ENCODE results near the gene RAPGEF5. TPM values are rescaled to one million over a fixed set of nuclear protein-coding genes. Genes with fewer than 3 reads are reported as not detected.

RAPGEF5 gene
- total and polyA plus RNA-seq, 9 donors, result 6.4 to 22.5 (median 10.4) TPM

- no peak for TF ChIP-seq EP300 (IDR thresholded peaks at IDR 0.05)
- no peak for TF ChIP-seq POLR2A (IDR thresholded peaks at IDR 0.05)
- TF ChIP-seq, protein P1, sequence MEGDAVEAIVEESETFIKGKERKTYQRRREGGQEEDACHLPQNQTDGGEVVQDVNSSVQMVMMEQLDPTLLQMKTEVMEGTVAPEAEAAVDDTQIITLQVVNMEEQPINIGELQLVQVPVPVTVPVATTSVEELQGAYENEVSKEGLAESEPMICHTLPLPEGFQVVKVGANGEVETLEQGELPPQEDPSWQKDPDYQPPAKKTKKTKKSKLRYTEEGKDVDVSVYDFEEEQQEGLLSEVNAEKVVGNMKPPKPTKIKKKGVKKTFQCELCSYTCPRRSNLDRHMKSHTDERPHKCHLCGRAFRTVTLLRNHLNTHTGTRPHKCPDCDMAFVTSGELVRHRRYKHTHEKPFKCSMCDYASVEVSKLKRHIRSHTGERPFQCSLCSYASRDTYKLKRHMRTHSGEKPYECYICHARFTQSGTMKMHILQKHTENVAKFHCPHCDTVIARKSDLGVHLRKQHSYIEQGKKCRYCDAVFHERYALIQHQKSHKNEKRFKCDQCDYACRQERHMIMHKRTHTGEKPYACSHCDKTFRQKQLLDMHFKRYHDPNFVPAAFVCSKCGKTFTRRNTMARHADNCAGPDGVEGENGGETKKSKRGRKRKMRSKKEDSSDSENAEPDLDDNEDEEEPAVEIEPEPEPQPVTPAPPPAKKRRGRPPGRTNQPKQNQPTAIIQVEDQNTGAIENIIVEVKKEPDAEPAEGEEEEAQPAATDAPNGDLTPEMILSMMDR (IDR thresholded peaks at IDR 0.05), result no peak
- Histone ChIP-seq H3K36me3 (no peaks in the 10 kb centered on the region), H3K27me3 (no peaks in the 10 kb centered on the region), H3K27ac (no peak overlapping the region), H3K9me3 (peaks cover 0 to 3% of the 10 kb centered on the region in 2 donors), H3K4me1 (ENCODE audit: insufficient read depth) (peaks cover 5% of the 10 kb centered on the region), H3K4me3 (no peak overlapping the region)
- DNase-seq, result no peak
- intact Hi-C loops (cut with DNase I), result no loop called here
- WGBS, 3 donors, result 93 to 97% (median 94%) methylated on average over 4 of the region's 4 CpGs
These were observed 4.1 kb downstream of the RAPGEF5 start for GRCh38 chr7:22352887-22353286.

DNA sequence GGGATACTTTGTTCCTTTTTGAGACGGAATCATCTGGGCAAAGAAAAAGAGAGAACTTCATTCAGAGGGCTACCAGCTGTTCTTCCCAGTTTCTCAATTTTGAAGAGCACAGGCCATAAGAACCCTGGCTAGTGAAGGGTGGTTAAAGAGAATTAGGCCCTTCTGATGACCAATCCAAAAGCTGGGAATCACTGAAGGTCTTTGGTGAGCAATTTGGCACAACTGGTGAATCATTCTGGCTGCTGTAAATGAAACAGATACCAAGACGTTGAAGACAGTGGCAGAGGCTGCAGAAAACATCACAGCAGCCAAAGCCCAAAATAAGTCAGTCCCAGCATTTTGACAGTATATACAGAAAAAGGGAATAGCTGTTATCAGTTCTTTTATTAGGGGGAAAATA is 5.1 kb downstream of the RAPGEF5 start:
- intact Hi-C loops (cut with DNase I), result no loop called here
- Histone ChIP-seq H3K27ac (no peak overlapping the region), H3K27me3 (no peaks in the 10 kb centered on the region), H3K9me3 (peaks cover 0 to 3% of the 10 kb centered on the region in 2 donors), H3K4me1 (ENCODE audit: insufficient read depth) (no peaks in the 10 kb centered on the region), H3K4me3 (no peak overlapping the region), H3K36me3 (no peaks in the 10 kb centered on the region)
- no peak for DNase-seq
- TF ChIP-seq, protein P1 (IDR thresholded peaks at IDR 0.05), result no peak
- TF ChIP-seq POLR2A (IDR thresholded peaks at IDR 0.05) (no peak), EP300 (IDR thresholded peaks at IDR 0.05) (no peak)
- 25 to 39% (median 37%) methylated on average over 2 of the region's 2 CpGs for WGBS, 3 donors

GRCh38 chr7:22351329-22351692 is 5.6 kb downstream of the RAPGEF5 start:
- 40 to 74% (median 58%) methylated on average over 2 of the region's 2 CpGs for WGBS, 3 donors
- Histone ChIP-seq H3K27ac (no peak overlapping the region), H3K9me3 (peaks cover 0 to 3% of the 10 kb centered on the region in 2 donors), H3K27me3 (no peaks in the 10 kb centered on the region), H3K4me1 (ENCODE audit: insufficient read depth) (no peaks in the 10 kb centered on the region), H3K4me3 (no peak overlapping the region), H3K36me3 (no peaks in the 10 kb centered on the region)
- intact Hi-C loops (cut with DNase I), result no loop called here
- no peak for TF ChIP-seq POLR2A (IDR thresholded peaks at IDR 0.05)
- TF ChIP-seq, protein P1 (IDR thresholded peaks at IDR 0.05), result no peak
- no peak for TF ChIP-seq EP300 (IDR thresholded peaks at IDR 0.05)
- DNase-seq, result no peak

DNA sequence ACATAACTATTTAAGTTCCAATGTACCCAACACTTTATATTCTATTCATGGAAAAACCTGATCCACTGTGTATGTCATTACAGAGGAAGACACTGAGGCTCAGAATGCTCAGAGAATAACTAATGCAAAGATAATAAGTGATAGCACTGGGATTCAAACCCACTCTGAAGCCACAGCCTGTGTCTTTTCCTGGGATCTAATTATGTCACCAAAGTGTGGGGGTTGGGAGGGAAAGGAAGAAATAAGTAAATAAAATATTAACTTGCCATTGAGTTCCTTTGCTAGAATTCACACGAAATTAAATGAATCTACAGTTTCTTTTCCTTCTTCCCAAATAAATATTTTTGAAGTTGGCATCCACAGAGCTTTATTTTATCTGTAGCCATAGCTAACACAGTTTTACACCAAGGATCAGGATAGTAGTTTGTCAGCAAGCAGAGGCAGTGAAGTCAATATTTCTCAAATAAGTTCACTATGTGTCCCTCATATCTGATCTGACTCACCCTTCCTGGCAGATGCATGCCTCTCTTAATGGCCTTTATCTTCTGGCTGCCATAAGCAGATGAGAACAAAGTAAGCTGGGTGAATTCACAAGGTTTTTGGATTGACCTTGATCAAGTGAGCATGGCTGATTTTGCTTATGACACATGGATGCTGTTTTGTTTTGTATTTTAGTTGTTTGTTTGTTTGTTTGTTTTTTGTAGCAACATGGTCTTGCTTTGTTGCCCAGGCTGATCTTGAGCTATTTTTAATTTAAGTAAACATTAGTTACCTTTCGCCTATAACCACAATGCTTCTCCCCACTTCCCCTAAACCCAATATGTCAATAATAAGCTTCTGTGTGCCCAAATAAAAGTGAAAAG is 6.3 kb downstream of the RAPGEF5 start:
- Histone ChIP-seq H3K9me3 (peaks cover 0 to 3% of the 10 kb centered on the region in 2 donors), H3K27me3 (no peaks in the 10 kb centered on the region), H3K36me3 (no peaks in the 10 kb centered on the region), H3K27ac (no peak overlapping the region), H3K4me1 (ENCODE audit: insufficient read depth) (no peaks in the 10 kb centered on the region), H3K4me3 (no peak overlapping the region)
- TF ChIP-seq, protein P1 (IDR thresholded peaks at IDR 0.05), result no peak
- TF ChIP-seq EP300 (IDR thresholded peaks at IDR 0.05) (no peak), POLR2A (IDR thresholded peaks at IDR 0.05) (no peak)
- DNase-seq, result no peak
- 49 to 59% (median 58%) methylated on average over 2 of the region's 2 CpGs for WGBS, 3 donors
- intact Hi-C loops (cut with DNase I), result no loop called here
